ENCODE data around the gene C1QTNF4. TPM values are rescaled to one million over a fixed set of nuclear protein-coding genes. Genes with fewer than 3 reads are reported as not detected.

C1QTNF4 gene
- total RNA-seq, 1 experiment from 2014 or later, result 5.7 TPM

GRCh38 chr11:47606731-47607130 lies 12.5 kb upstream of the C1QTNF4 start:
- Histone ChIP-seq H4K8ac (replicated peaks; ENCODE audit: insufficient read length, low read depth, low read length) (no peak overlapping the region), H2BK15ac (ENCODE audit: low read depth, low read length) (no peak overlapping the region), H2BK120ac (ENCODE audit: low read depth, low read length, poor library complexity, severe bottlenecking) (no peak overlapping the region), H2BK12ac (ENCODE audit: insufficient read length, low read depth, low read length) (no peak overlapping the region), H3K4ac (ENCODE audit: low read depth, low read length) (no peak overlapping the region), H3T11ph (ENCODE audit: low read length) (no peak overlapping the region), H3K14ac (ENCODE audit: insufficient read depth, low read length) (no peak overlapping the region), H3K23me2 (ENCODE audit: insufficient read length, low read depth, low read length, poor library complexity, severe bottlenecking) (no peaks in the 10 kb centered on the region), H3K79me2 (ENCODE audit: insufficient read depth, low read length) (no peaks in the 10 kb centered on the region), H3K4me2 (ENCODE audit: insufficient read depth, insufficient read length, low read length) (no peak overlapping the region), H4K5ac (ENCODE audit: insufficient read length, low read depth, low read length) (no peak overlapping the region), H4K20me1 (ENCODE audit: control insufficient read depth, insufficient read depth, insufficient read length) (no peaks in the 10 kb centered on the region), H2BK5ac (ENCODE audit: insufficient read length, low read length) (no peak overlapping the region), H3K56ac (ENCODE audit: insufficient read length, low read depth, low read length) (no peak overlapping the region), H3K27me3 (ENCODE audit: insufficient read depth, low read length) (no peaks in the 10 kb centered on the region), H3K9ac (ENCODE audit: extremely low read depth, insufficient read length, low read length) (no peak overlapping the region), H3K27ac (ENCODE audit: insufficient read length, low read depth, low read length) (no peak overlapping the region), H2BK20ac (ENCODE audit: low read depth, low read length, poor library complexity, severe bottlenecking) (no peak overlapping the region), H3K23ac (ENCODE audit: insufficient read length, low read depth, low read length) (no peak overlapping the region), H3K79me1 (ENCODE audit: insufficient read depth, low read depth, low read length, poor library complexity, severe bottlenecking) (no peaks in the 10 kb centered on the region), H2AFZ (ENCODE audit: low read length) (no peak overlapping the region), H2AK5ac (ENCODE audit: insufficient read length, low read length) (no peak overlapping the region), H3K18ac (ENCODE audit: insufficient read length, low read depth, low read length) (no peak overlapping the region), H4K91ac (ENCODE audit: insufficient read length, low read depth, low read length) (no peak overlapping the region), H3K9me3 (ENCODE audit: control insufficient read depth, low read depth, low read length) (no peaks in the 10 kb centered on the region), H3K4me1 (ENCODE audit: insufficient read depth, low read length) (no peaks in the 10 kb centered on the region)
- H3K4me1 Mint-ChIP-seq, result no peaks in the 10 kb centered on the region
- peaks cover 0 to 4% (median 2%) of the 10 kb centered on the region in 3 experiments; a peak in 2 of 7 replicates for H3K36me3 Mint-ChIP-seq (ENCODE audit: insufficient read depth in 1 of 3, low read depth in 3 of 3)
- H3K9me3 Mint-ChIP-seq, result no peaks in the 10 kb centered on the region
- TF ChIP-seq, protein P1, sequence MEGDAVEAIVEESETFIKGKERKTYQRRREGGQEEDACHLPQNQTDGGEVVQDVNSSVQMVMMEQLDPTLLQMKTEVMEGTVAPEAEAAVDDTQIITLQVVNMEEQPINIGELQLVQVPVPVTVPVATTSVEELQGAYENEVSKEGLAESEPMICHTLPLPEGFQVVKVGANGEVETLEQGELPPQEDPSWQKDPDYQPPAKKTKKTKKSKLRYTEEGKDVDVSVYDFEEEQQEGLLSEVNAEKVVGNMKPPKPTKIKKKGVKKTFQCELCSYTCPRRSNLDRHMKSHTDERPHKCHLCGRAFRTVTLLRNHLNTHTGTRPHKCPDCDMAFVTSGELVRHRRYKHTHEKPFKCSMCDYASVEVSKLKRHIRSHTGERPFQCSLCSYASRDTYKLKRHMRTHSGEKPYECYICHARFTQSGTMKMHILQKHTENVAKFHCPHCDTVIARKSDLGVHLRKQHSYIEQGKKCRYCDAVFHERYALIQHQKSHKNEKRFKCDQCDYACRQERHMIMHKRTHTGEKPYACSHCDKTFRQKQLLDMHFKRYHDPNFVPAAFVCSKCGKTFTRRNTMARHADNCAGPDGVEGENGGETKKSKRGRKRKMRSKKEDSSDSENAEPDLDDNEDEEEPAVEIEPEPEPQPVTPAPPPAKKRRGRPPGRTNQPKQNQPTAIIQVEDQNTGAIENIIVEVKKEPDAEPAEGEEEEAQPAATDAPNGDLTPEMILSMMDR (conservative IDR thresholded peaks at IDR 0.05), result no peak
- H3K27me3 Mint-ChIP-seq (ENCODE audit: low read depth), result no peaks in the 10 kb centered on the region
- no peak overlapping the region for H3K27ac Mint-ChIP-seq
- no peak overlapping the region for H3K4me3 Mint-ChIP-seq
- DNase-seq, result no peak
- no CpG with 5 or more reads among the region's 5 CpGs for WGBS (ENCODE audit: extremely low coverage, insufficient read length, low lambda C conversion rate)

Data from H9 (cell line).